HepG2 (cell line): ENCODE data around the gene PSMD6. TPM values are rescaled to one million over a fixed set of nuclear protein-coding genes. Genes with fewer than 3 reads are reported as not detected.
A peak's percentile ranks its signal among the peaks of the same experiment; 100 is the strongest.

Experiments
- CREB1 ChIP-seq, 2 experiments: fragments of 450-650 bp in 1 of 2; IDR thresholded peaks; 2 replicates each; pipeline ENCODE4 v1.6.1; 2016 to 2017; ENCODE audit warnings: control low read depth in 1 of 2, mild to moderate bottlenecking in 1 of 2, missing compliant biosample characterization in 1 of 2, missing genetic modification characterization in 1 of 2
- ELF1 ChIP-seq: sonication (generic); formaldehyde crosslinking; IDR thresholded peaks from 2 replicates; pipeline ENCODE4 v1.4.0; 2020; ENCODE audit warnings: missing genetic modification reagents
- ERF ChIP-seq: IDR thresholded peaks from 2 replicates; pipeline ENCODE4 v1.6.1; 2018; ENCODE audit warnings: missing biosample characterization, missing genetic modification reagents
- FOXJ3 ChIP-seq: sonication (generic); formaldehyde crosslinking; IDR thresholded peaks from 2 replicates; pipeline ENCODE4 v1.4.0; 2020; ENCODE audit warnings: missing genetic modification reagents, mild to moderate bottlenecking, borderline replicate concordance
- IRF2 ChIP-seq: IDR thresholded peaks from 2 replicates; pipeline ENCODE4 v1.6.1; 2018; ENCODE audit warnings: missing genetic modification reagents, missing compliant biosample characterization
- MAZ ChIP-seq, 2 experiments: sonication (generic) in 1 of 2; formaldehyde crosslinking in 1 of 2; IDR thresholded peaks; 2 replicates each; pipeline versions ENCODE4 v1.5.0 to v1.6.1; 2012 to 2020; ENCODE audit warnings: low read depth in 2 of 2, mild to moderate bottlenecking in 2 of 2, borderline replicate concordance in 1 of 2, improper control_type of control experiment in 1 of 2, low read length in 1 of 2, missing genetic modification reagents in 1 of 2, moderate library complexity in 1 of 2
- MYPOP ChIP-seq: sonication (generic); formaldehyde crosslinking; IDR thresholded peaks from 2 replicates; pipeline ENCODE4 v1.8.1; 2023; ENCODE audit warnings: mild to moderate bottlenecking, moderate library complexity, missing genetic modification reagents
- NAIF1 ChIP-seq: sonication (generic); formaldehyde crosslinking; IDR thresholded peaks from 2 replicates; pipeline ENCODE4 v1.5.0; 2020; ENCODE audit warnings: mild to moderate bottlenecking, missing genetic modification reagents, borderline replicate concordance
- POLR2A ChIP-seq, 2 experiments: IDR thresholded peaks; 2 replicates each; pipeline ENCODE4 v1.6.1; 2011; ENCODE audit warnings: low read depth in 2 of 2, low read length in 2 of 2, mild to moderate bottlenecking in 1 of 2, moderate library complexity in 1 of 2; ENCODE audit not compliant: insufficient read depth in 1 of 2
- SIN3B ChIP-seq: fragments of 150-350 bp; IDR thresholded peaks from 2 replicates; pipeline ENCODE4 v1.6.1; 2014; ENCODE audit warnings: low read length
- TEAD3 ChIP-seq: optimal IDR thresholded peaks from 2 replicates; pipeline ENCODE3; 2016; ENCODE audit warnings: borderline replicate concordance
- USF2 ChIP-seq, 2 experiments: sonication (generic) in 1 of 2; formaldehyde crosslinking in 1 of 2; IDR thresholded peaks; 2 replicates each; pipeline versions ENCODE4 v1.5.1 to v1.6.1; 2011 to 2020; ENCODE audit warnings: borderline replicate concordance in 1 of 2, low read depth in 1 of 2, low read length in 1 of 2, mild to moderate bottlenecking in 1 of 2, missing genetic modification reagents in 1 of 2, moderate library complexity in 1 of 2
- ZBTB43 ChIP-seq: sonication (generic); formaldehyde crosslinking; conservative IDR thresholded peaks from 2 replicates; pipeline ENCODE4 v1.4.0; 2020; ENCODE audit warnings: missing genetic modification reagents
- ZNF124 ChIP-seq: sonication (generic); formaldehyde crosslinking; IDR thresholded peaks from 2 replicates; pipeline ENCODE4 v1.4.0; 2020; ENCODE audit warnings: missing genetic modification reagents
- ZNF138 ChIP-seq: sonication (generic); formaldehyde crosslinking; IDR thresholded peaks from 2 replicates; pipeline ENCODE4 v1.5.0; 2020; ENCODE audit warnings: mild to moderate bottlenecking, low read depth, missing genetic modification reagents
- ZNF230 ChIP-seq: sonication (generic); formaldehyde crosslinking; IDR thresholded peaks from 2 replicates; pipeline ENCODE4 v1.4.0; 2020; ENCODE audit warnings: mild to moderate bottlenecking, missing genetic modification reagents
- ZNF232 ChIP-seq: sonication (generic); formaldehyde crosslinking; IDR thresholded peaks from 2 replicates; pipeline ENCODE4 v1.4.0; 2020; ENCODE audit warnings: missing genetic modification reagents, borderline replicate concordance
- ZNF331 ChIP-seq: sonication (generic); formaldehyde crosslinking; IDR thresholded peaks from 2 replicates; pipeline ENCODE4 v1.4.0; 2020; ENCODE audit warnings: missing genetic modification reagents
- ZNF513 ChIP-seq: sonication (generic); formaldehyde crosslinking; conservative IDR thresholded peaks from 2 replicates; pipeline ENCODE4 v1.5.0; 2020; ENCODE audit warnings: missing genetic modification reagents
- ZNF770 ChIP-seq: sonication (generic); formaldehyde crosslinking; IDR thresholded peaks from 2 replicates; pipeline ENCODE4 v1.5.0; 2020; ENCODE audit warnings: mild to moderate bottlenecking, missing genetic modification reagents
- polyA plus RNA-seq, 8 experiments: library from polyadenylated mRNA; depleted of rRNA in 3 of 8; stranded (reverse) in 7 of 8; unstranded in 1 of 8; fragments of >200 nt; fragmentation: Illumina TruSeq in 4 of 8; extraction: Trizol in 4 of 8; gene quantifications; 2 replicates each; pipeline versions ENCODE4 v1.2.1 to v1.2.3, GENCODE V29; 2011 to 2016; ENCODE audit warnings: low read depth in 4 of 8, missing spikeins in 1 of 8, mixed read lengths in 1 of 8; ENCODE audit not compliant: insufficient read depth in 1 of 8
- total RNA-seq, 5 experiments: library from RNA; depleted of rRNA; stranded (reverse); fragments of >200 nt; fragmentation: Illumina TruSeq; extraction: Trizol; gene quantifications; 2 replicates each; pipeline ENCODE4 v1.2.3, GENCODE V29; 2016; ENCODE audit warnings: low read depth in 1 of 5

Gene PSMD6
- total and polyA plus RNA-seq, 2 of the 13 experiments (the other 11 are each of a cell fraction or from before 2014, with no cell fraction given): 36.8 to 117 TPM

- TF ChIP-seq POLR2A (IDR thresholded peaks at IDR 0.05; ENCODE audit: insufficient read depth in 1 of 2, low read depth in 2 of 2, low read length in 2 of 2) (peak; percentile 82 to 83), TEAD3 (CRISPR knock-in tag) (peak; percentile 65), FOXJ3 (CRISPR knock-in tag) (peak; percentile 76; the same call in 1 of the 2 replicates), ZNF138 (CRISPR knock-in tag) (0 out of 2 replicates have a peak, but pooled peaks have one; percentile 57), ERF (peak; percentile 95), IRF2 (peak; percentile 94), ZNF232 (peak; percentile 64; the same call in 1 of the 2 replicates), ZNF331 (peak; percentile 80), MAZ (IDR thresholded peaks at IDR 0.05; ENCODE audit: borderline replicate concordance, low read depth, low read length) (peak; percentile 71; the same call in 1 of the 2 replicates), MAZ (CRISPR knock-in tag; IDR thresholded peaks at IDR 0.05; ENCODE audit: low read depth) (peak; percentile 93), ZNF770 (CRISPR knock-in tag) (0 out of 2 replicates have a peak, but pooled peaks have one; percentile 46), USF2 (IDR thresholded peaks at IDR 0.05; ENCODE audit: low read depth, low read length) (peak; percentile 34; the same call in 1 of the 2 replicates), USF2 (CRISPR knock-in tag; IDR thresholded peaks at IDR 0.05; ENCODE audit: borderline replicate concordance) (peak; percentile 62), NAIF1 (peak; percentile 65; the same call in 1 of the 2 replicates), ZNF230 (peak; percentile 56; the same call in 1 of the 2 replicates), ZNF513 (CRISPR knock-in tag) (no peak), ELF1 (peak; percentile 83), MYPOP (peak; percentile 68; the same call in 1 of the 2 replicates), CREB1 (IDR thresholded peaks at IDR 0.05) (no peak), CREB1 (CRISPR knock-in tag; IDR thresholded peaks at IDR 0.05) (0 out of 2 replicates have a peak, but pooled peaks have one; percentile 61), ZNF124 (peak; percentile 82; the same call in 1 of the 2 replicates), SIN3B (no peak), ZBTB43 (peak; percentile 60; the same call in 1 of the 2 replicates)
These were observed at the start of gene PSMD6 (continued) for GRCh38 chr3:64023187-64023860.
